ENCODE results near the gene TBC1D14. TPM values are rescaled to one million over a fixed set of nuclear protein-coding genes. Genes with fewer than 3 reads are reported as not detected.

TBC1D14 gene
- total RNA-seq: 10 to 100 TPM; 26.3 to 46.4 (median 32.6) TPM
- polyA plus RNA-seq: 10 to 100 TPM; 19.2 to 38.5 (median 22.2) TPM

- intact Hi-C loops (cut with DNase I): loop anchor here (1.0 to 2.0 kb wide), 3 partner anchors 77 to 157 kb away; partner anchors contain the start of gene KIAA0232
- Histone ChIP-seq H3K9me3 (no peaks in the 10 kb centered on the region), H3K27me3 (no peaks in the 10 kb centered on the region), H3K27ac (peak within 1 kb of the TSS; percentile 96 to 99 (median 98)), H3K36me3 (no peaks in the 10 kb centered on the region), H3K4me3 (peak within 1 kb of the TSS; percentile 76 to 88 (median 84)), H3K4me1 (peaks cover 0 to 30% (median 26%) of the 10 kb centered on the region in 4 donors)
- TF ChIP-seq EP300 (IDR thresholded peaks at IDR 0.05): no peak
- TF ChIP-seq POLR2AphosphoS5 (IDR thresholded peaks at IDR 0.05): peak in 3 of 4 donors; percentile 51 to 57 (median 52)
- DNase-seq: peak; percentile 95
- WGBS, 2 donors: 0 to 1% methylated on average over 108 of the region's 108 CpGs
Measured at GRCh38 chr4:6909113-6909969, at the start of gene TBC1D14. Gene TBC1D14, plus strand, starts transcription at chr4:6909826. Its CDS starts 13,564 bp downstream, at chr4:6923390.

GRCh38 chr4:6868386-6868785 lies 41.2 kb upstream of the TBC1D14 start:
- H3K9me3 ChIP-seq: no peaks in the 10 kb centered on the region
- no peaks in the 10 kb centered on the region for H3K27me3 ChIP-seq
- WGBS, 2 donors: 95 to 97% methylated on average over 8 of the region's 8 CpGs
- no peak for DNase-seq
- H3K4me1 ChIP-seq: peaks cover 0 to 5% (median 0%) of the 10 kb centered on the region in 4 donors
- no peak overlapping the region for H3K27ac ChIP-seq
- no peak overlapping the region for H3K4me3 ChIP-seq
- TF ChIP-seq, protein P1, sequence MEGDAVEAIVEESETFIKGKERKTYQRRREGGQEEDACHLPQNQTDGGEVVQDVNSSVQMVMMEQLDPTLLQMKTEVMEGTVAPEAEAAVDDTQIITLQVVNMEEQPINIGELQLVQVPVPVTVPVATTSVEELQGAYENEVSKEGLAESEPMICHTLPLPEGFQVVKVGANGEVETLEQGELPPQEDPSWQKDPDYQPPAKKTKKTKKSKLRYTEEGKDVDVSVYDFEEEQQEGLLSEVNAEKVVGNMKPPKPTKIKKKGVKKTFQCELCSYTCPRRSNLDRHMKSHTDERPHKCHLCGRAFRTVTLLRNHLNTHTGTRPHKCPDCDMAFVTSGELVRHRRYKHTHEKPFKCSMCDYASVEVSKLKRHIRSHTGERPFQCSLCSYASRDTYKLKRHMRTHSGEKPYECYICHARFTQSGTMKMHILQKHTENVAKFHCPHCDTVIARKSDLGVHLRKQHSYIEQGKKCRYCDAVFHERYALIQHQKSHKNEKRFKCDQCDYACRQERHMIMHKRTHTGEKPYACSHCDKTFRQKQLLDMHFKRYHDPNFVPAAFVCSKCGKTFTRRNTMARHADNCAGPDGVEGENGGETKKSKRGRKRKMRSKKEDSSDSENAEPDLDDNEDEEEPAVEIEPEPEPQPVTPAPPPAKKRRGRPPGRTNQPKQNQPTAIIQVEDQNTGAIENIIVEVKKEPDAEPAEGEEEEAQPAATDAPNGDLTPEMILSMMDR (IDR thresholded peaks at IDR 0.05): no peak
- TF ChIP-seq EP300 (IDR thresholded peaks at IDR 0.05): no peak
- TF ChIP-seq POLR2A (IDR thresholded peaks at IDR 0.05): no peak
- no peak for TF ChIP-seq POLR2AphosphoS5 (IDR thresholded peaks at IDR 0.05)
- intact Hi-C loops (cut with DNase I): no loop called here
- H3K36me3 ChIP-seq: peaks cover 0 to 69% (median 33%) of the 10 kb centered on the region in 4 donors

- no peak overlapping the region for H3K4me3 ChIP-seq
- H3K27ac ChIP-seq: no peak overlapping the region
- DNase-seq: no peak
- H3K4me1 ChIP-seq: peaks cover 0 to 5% (median 0%) of the 10 kb centered on the region in 4 donors
- H3K9me3 ChIP-seq: no peaks in the 10 kb centered on the region
- no peaks in the 10 kb centered on the region for H3K27me3 ChIP-seq
- intact Hi-C loops (cut with DNase I): loop anchor here (5.0 kb wide), 1 partner anchor 88 kb away; the partner anchor contains the start of gene KIAA0232
- no peak for TF ChIP-seq EP300 (IDR thresholded peaks at IDR 0.05)
- TF ChIP-seq, protein P1 (IDR thresholded peaks at IDR 0.05): no peak
- no peak for TF ChIP-seq POLR2AphosphoS5 (IDR thresholded peaks at IDR 0.05)
- TF ChIP-seq POLR2A (IDR thresholded peaks at IDR 0.05): no peak
- H3K36me3 ChIP-seq: peaks cover 0 to 73% (median 33%) of the 10 kb centered on the region in 4 donors
- 95 to 98% methylated on average over 2 of the region's 2 CpGs for WGBS, 2 donors
Measured at GRCh38 chr4:6869944-6870343, 39.7 kb upstream of the TBC1D14 start.

DNA sequence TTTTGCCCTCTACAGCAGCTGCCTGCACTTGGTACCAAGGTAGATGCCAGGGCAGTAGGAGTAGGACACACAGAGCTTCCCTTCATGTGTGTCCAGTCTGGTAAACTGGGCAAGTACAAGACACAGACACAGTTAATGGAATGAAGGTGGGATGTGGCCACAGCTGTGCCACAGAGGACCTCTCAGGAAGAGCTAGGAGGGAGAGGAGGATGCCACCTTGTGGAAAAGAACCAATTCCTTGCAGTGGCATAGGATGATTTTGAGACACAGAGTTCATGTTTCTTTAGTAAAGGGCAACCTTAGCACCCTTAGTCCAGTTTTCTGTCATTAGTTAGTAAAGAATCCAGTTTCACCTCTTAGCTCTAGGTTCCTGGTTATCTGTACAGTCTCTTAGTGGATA lies 36.3 kb upstream of the TBC1D14 start:
- Histone ChIP-seq H3K9me3 (no peaks in the 10 kb centered on the region), H3K36me3 (peaks cover 0 to 73% (median 38%) of the 10 kb centered on the region in 4 donors), H3K4me3 (no peak overlapping the region), H3K27ac (no peak overlapping the region), H3K27me3 (no peaks in the 10 kb centered on the region), H3K4me1 (peaks cover 0 to 5% (median 0%) of the 10 kb centered on the region in 4 donors)
- DNase-seq: no peak
- TF ChIP-seq POLR2AphosphoS5 (IDR thresholded peaks at IDR 0.05): no peak
- intact Hi-C loops (cut with DNase I): loop anchor here (5.0 kb wide), 1 partner anchor 91 kb away; the partner anchor contains the start of gene KIAA0232

- no peaks in the 10 kb centered on the region for H3K9me3 ChIP-seq
- DNase-seq: peak; percentile 77
- 25 to 52% methylated on average over 3 of the region's 3 CpGs for WGBS, 2 donors
- H3K4me3 ChIP-seq: no peak overlapping the region
- H3K27ac ChIP-seq: no peak overlapping the region
- peaks cover 0 to 74% (median 43%) of the 10 kb centered on the region in 4 donors for H3K36me3 ChIP-seq
- TF ChIP-seq POLR2A (IDR thresholded peaks at IDR 0.05) (no peak), POLR2AphosphoS5 (IDR thresholded peaks at IDR 0.05) (no peak), EP300 (IDR thresholded peaks at IDR 0.05) (no peak)
- TF ChIP-seq, protein P1 (IDR thresholded peaks at IDR 0.05): peak; percentile 39 to 82 (median 78)
- no peaks in the 10 kb centered on the region for H3K27me3 ChIP-seq
- peaks cover 0 to 5% (median 0%) of the 10 kb centered on the region in 4 donors for H3K4me1 ChIP-seq
- intact Hi-C loops (cut with DNase I): loop anchor here (1.0 to 5.0 kb wide), 2 partner anchors 92 to 154 kb away; partner anchors contain the start of gene KIAA0232
Measured at GRCh38 chr4:6873792-6874461, 35.7 kb upstream of the TBC1D14 start.

Measured in sigmoid colon (tissue), 7 donors.